ENCODE results near the gene TSPEAR. TPM values are rescaled to one million over a fixed set of nuclear protein-coding genes. Genes with fewer than 3 reads are reported as not detected.

The TSPEAR gene
- total RNA-seq, 1 donor from 2014 or later, result not detected

DNA sequence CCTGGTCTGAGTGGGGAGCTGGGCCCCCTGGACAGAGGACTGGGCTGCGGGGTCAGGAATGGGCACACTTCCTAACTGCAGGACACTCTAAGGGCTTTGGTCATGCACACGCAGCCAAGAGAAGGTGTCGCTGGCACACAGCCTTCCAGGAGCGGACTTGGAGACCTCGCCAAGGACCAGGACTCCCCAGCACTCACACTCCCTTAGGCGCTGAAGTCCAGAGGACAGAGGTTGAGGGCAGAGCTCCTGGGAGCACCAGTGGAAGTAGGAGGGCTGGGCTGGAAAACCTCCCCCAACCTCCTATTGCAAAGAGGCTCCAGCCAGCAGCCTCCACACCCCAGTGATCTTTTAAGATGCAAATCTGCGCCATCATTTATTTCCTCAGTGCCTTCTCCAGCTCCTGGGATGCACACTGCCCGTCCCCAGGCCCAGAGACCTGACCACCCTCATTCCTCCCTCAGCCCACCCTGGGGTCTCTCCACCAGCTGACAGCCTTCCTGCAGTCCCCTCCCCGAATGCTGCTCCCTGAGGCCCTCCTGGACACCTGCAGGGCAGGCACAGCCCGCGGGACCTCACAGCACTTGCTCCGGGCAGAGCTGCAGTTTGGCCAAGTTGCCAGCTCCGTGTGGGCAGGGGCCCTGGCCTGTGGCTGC, 3.0 kb downstream of the TSPEAR start:
- no peaks in the 10 kb centered on the region for H3K36me3 Mint-ChIP-seq (ENCODE audit: unreplicated experiment)
- H3K4me1 Mint-ChIP-seq (ENCODE audit: low read depth, unreplicated experiment), result peaks cover 14% of the 10 kb centered on the region
- H3K4me3 Mint-ChIP-seq (ENCODE audit: unreplicated experiment), result peak overlapping the region; percentile 34
- H3K9me3 Mint-ChIP-seq (ENCODE audit: unreplicated experiment), result peaks cover 2% of the 10 kb centered on the region
- no peak for DNase-seq
- no peak overlapping the region for H3K27ac Mint-ChIP-seq (ENCODE audit: unreplicated experiment)
- TF ChIP-seq, protein P1, sequence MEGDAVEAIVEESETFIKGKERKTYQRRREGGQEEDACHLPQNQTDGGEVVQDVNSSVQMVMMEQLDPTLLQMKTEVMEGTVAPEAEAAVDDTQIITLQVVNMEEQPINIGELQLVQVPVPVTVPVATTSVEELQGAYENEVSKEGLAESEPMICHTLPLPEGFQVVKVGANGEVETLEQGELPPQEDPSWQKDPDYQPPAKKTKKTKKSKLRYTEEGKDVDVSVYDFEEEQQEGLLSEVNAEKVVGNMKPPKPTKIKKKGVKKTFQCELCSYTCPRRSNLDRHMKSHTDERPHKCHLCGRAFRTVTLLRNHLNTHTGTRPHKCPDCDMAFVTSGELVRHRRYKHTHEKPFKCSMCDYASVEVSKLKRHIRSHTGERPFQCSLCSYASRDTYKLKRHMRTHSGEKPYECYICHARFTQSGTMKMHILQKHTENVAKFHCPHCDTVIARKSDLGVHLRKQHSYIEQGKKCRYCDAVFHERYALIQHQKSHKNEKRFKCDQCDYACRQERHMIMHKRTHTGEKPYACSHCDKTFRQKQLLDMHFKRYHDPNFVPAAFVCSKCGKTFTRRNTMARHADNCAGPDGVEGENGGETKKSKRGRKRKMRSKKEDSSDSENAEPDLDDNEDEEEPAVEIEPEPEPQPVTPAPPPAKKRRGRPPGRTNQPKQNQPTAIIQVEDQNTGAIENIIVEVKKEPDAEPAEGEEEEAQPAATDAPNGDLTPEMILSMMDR (IDR thresholded peaks at IDR 0.05; ENCODE audit: partially characterized antibody, unreplicated experiment), result no peak
- peaks cover 37% of the 10 kb centered on the region for H3K27me3 Mint-ChIP-seq (ENCODE audit: unreplicated experiment)

DNA sequence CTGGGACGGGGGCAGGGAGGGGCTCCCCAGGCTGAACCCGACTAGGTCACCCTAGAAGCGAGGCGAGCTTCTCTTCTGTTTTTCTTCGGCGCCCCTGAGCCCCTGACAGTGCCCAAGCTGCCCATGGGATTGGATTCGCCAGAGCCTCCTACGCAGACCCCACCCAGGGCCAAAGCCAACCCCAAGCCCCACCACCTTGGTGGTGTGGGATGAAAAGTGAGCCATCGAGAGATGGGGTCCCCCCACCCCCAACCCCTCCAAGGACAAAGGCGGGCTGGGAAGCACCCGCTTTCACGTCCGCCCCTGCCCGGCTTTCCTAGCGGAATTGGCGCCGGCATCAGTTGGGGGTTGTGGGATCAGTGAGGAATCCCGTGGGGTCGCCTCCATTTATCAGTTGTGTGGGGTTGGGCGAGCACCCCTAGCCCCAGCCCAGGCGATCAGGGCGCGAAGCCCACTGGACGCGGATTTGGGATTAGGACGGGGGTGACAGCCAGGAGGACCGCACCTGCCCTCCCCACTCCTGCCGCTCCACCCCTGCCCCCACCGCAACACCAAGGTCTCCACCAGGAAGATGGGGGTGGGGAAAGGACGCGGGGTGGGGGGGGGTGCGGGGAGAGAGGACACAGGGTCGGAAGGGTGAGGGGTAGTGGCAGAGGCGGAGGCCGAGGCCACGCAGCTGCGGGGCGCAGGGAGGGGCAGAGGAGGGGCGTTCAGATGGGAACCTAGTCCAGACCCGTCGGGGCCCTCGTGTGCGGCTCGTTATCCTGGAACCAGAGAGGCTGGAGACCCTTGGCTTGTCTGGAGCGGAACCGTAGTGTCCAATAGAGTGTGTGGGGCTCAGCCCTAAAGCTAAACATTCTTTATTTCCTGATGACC, 4.4 kb downstream of the TSPEAR start:
- DNase-seq, result no peak
- H3K27me3 Mint-ChIP-seq (ENCODE audit: unreplicated experiment), result peaks cover 34% of the 10 kb centered on the region
- TF ChIP-seq, protein P1 (IDR thresholded peaks at IDR 0.05; ENCODE audit: partially characterized antibody, unreplicated experiment), result no peak
- no peak overlapping the region for H3K27ac Mint-ChIP-seq (ENCODE audit: unreplicated experiment)
- peaks cover 14% of the 10 kb centered on the region for H3K4me1 Mint-ChIP-seq (ENCODE audit: low read depth, unreplicated experiment)
- no peak overlapping the region for H3K4me3 Mint-ChIP-seq (ENCODE audit: unreplicated experiment)
- H3K9me3 Mint-ChIP-seq (ENCODE audit: unreplicated experiment), result peaks cover 2% of the 10 kb centered on the region
- H3K36me3 Mint-ChIP-seq (ENCODE audit: unreplicated experiment), result no peaks in the 10 kb centered on the region

DNA sequence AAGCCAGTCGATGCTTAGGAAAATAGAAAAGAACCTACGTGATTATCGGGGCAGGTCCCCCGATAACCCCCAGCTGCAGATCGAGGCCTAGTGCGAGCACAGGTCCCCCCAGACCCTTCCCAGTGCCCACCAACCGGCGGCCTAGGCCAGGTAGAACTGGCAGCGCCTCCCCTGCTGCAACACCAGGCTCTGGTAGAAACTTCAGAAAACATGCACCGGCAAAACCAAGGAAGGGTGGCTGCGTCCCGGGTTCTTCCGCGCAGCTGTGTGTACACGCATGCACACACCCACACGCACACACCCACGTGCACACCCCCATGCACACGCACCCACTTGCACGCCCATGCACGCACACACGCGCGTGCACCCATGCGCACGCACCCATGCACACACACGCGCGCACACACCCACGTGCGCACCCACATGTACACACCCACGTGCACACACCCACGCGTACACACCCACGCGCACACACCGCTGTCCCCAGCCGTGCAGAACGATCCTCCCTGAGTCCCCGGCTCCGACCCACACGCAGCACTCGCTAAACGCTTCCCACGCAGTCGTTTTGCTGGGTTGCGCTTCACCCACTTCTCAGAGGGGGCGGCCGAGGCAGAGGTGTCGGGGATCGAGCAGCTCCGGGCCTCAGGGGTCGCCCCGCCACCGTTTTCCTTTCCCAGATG, 5.2 kb downstream of the TSPEAR start:
- Mint-ChIP-seq H3K27ac (ENCODE audit: unreplicated experiment) (no peak overlapping the region), H3K4me3 (ENCODE audit: unreplicated experiment) (no peak overlapping the region)
- no peak for DNase-seq

DNA sequence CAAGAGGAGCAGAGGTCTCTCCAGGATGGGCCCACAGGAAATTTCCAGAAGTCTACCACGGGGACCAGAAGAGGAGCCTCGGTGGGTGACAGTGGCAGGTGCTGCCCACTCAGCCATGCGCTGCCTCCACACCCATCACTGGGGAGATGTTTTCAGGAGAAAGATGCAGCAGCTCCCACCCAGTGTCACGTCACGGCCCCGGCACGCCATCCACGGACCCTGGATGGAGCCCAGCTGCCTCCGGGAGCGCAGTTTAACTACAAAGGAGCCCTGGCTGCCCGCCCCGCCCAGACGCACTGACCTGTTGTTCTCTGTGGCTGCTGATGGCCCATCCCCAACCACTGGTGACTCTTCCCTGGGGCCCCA, 6.8 kb downstream of the TSPEAR start:
- DNase-seq, result no peak
- peaks cover 30% of the 10 kb centered on the region for H3K27me3 Mint-ChIP-seq (ENCODE audit: unreplicated experiment)
- peaks cover 4% of the 10 kb centered on the region for H3K9me3 Mint-ChIP-seq (ENCODE audit: unreplicated experiment)
- H3K36me3 Mint-ChIP-seq (ENCODE audit: unreplicated experiment), result no peaks in the 10 kb centered on the region
- H3K27ac Mint-ChIP-seq (ENCODE audit: unreplicated experiment), result no peak overlapping the region
- peaks cover 10% of the 10 kb centered on the region for H3K4me1 Mint-ChIP-seq (ENCODE audit: low read depth, unreplicated experiment)
- TF ChIP-seq, protein P1 (IDR thresholded peaks at IDR 0.05; ENCODE audit: partially characterized antibody, unreplicated experiment), result no peak
- H3K4me3 Mint-ChIP-seq (ENCODE audit: unreplicated experiment), result no peak overlapping the region

More for the DNA sequence above, 5.2 kb downstream of the TSPEAR start:
- Mint-ChIP-seq H3K27me3 (ENCODE audit: unreplicated experiment) (peaks cover 32% of the 10 kb centered on the region), H3K4me1 (ENCODE audit: low read depth, unreplicated experiment) (peaks cover 12% of the 10 kb centered on the region), H3K9me3 (ENCODE audit: unreplicated experiment) (peaks cover 2% of the 10 kb centered on the region), H3K36me3 (ENCODE audit: unreplicated experiment) (no peaks in the 10 kb centered on the region)
- TF ChIP-seq, protein P1 (IDR thresholded peaks at IDR 0.05; ENCODE audit: partially characterized antibody, unreplicated experiment), result no peak
